Measurements from ENCODE around the gene SIX4. TPM values are rescaled to one million over a fixed set of nuclear protein-coding genes. Genes with fewer than 3 reads are reported as not detected.

The SIX4 gene
- total RNA-seq, 6 experiments from 2014 or later, result 0.04 to 0.43 (median 0.23) TPM; not detected in 1

DNA sequence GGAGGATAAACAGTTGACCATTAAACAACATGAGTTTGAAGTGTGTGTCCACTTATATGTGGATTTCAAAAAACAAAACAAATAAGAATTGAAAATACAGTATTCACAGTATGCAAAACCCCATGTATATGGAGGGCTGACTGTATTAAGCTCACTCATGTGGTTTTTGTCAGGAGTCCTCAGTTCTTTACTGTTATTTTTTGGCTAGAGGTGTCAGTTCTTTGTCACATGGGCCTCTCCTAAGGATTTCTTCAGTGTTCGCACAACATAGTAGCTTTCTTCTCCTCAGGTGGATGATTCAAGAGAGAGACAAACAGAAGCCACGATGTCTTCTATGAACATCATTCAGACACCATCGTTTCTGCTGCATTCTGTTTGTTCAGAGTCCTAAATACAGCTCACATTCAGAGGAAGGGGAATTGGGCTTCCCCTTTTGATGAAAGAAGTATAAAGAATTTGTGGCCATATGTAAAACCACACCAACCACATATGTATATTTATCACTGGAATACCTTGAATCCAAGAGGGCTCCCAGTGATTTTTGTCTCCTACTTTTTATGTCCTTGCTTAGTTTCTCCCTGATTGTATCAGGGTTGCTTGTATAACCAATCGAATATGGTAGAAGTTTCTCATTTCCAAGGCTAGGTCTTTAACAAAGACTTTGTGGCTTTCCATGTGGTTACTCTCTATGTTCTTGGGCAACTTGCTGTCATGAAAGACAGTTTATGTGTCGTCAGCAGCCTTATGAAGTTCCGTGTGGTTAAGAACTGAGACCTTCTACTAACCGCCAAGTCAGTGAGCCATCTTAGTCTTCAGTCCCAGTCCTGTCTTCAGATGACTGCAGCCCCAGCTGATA, 29.3 kb upstream of the SIX4 start:
- no peak for DNase-seq
- no peaks in the 10 kb centered on the region for H3K9me3 ChIP-seq
- intact Hi-C loops (cut with DNase I), result no loop called here
- H3K36me3 ChIP-seq, result no peaks in the 10 kb centered on the region
- H3K27me3 ChIP-seq, result no peaks in the 10 kb centered on the region
- no peak overlapping the region for H3K4me3 ChIP-seq
- no peaks in the 10 kb centered on the region for H3K4me1 ChIP-seq
- 52% methylated on average over 6 of the region's 7 CpGs for WGBS (ENCODE audit: insufficient coverage, low coverage, low lambda C conversion rate, missing lambda C conversion rate)
- no peak overlapping the region for H3K27ac ChIP-seq
- no peak for TF ChIP-seq POLR2A (IDR thresholded peaks at IDR 0.05)
- TF ChIP-seq, protein P1, sequence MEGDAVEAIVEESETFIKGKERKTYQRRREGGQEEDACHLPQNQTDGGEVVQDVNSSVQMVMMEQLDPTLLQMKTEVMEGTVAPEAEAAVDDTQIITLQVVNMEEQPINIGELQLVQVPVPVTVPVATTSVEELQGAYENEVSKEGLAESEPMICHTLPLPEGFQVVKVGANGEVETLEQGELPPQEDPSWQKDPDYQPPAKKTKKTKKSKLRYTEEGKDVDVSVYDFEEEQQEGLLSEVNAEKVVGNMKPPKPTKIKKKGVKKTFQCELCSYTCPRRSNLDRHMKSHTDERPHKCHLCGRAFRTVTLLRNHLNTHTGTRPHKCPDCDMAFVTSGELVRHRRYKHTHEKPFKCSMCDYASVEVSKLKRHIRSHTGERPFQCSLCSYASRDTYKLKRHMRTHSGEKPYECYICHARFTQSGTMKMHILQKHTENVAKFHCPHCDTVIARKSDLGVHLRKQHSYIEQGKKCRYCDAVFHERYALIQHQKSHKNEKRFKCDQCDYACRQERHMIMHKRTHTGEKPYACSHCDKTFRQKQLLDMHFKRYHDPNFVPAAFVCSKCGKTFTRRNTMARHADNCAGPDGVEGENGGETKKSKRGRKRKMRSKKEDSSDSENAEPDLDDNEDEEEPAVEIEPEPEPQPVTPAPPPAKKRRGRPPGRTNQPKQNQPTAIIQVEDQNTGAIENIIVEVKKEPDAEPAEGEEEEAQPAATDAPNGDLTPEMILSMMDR (IDR thresholded peaks at IDR 0.05), result no peak
- peak in 3 of 4 donors; percentile 27 to 50 (median 43) for ATAC-seq

DNA sequence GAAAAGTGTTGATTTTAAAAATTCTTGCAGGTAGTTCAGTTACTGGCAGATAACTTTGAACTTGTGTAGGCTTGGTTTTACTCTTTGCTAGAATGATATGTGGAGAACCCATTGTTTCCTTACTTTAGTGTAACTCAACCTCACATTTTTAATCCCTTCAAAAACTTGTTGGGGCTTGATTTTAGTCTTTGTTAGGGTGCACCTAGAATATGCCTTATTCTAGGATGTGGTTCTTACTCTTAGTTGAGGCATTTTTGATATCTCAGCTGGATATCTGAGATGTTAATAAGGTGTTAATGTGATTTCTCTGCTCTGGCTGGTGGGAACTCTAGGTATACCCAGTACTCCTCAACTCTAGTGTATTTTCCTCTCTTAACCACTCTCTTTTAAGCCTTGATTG, 20.4 kb upstream of the SIX4 start:
- TF ChIP-seq, protein P1 (IDR thresholded peaks at IDR 0.05), result no peak
- no peak for TF ChIP-seq POLR2A (IDR thresholded peaks at IDR 0.05)
- Histone ChIP-seq H3K4me3 (no peak overlapping the region), H3K9me3 (no peaks in the 10 kb centered on the region), H3K4me1 (no peaks in the 10 kb centered on the region), H3K27me3 (no peaks in the 10 kb centered on the region), H3K27ac (no peak overlapping the region), H3K36me3 (no peaks in the 10 kb centered on the region)
- intact Hi-C loops (cut with DNase I), result no loop called here
- ATAC-seq (no peak), DNase-seq (no peak)

DNA sequence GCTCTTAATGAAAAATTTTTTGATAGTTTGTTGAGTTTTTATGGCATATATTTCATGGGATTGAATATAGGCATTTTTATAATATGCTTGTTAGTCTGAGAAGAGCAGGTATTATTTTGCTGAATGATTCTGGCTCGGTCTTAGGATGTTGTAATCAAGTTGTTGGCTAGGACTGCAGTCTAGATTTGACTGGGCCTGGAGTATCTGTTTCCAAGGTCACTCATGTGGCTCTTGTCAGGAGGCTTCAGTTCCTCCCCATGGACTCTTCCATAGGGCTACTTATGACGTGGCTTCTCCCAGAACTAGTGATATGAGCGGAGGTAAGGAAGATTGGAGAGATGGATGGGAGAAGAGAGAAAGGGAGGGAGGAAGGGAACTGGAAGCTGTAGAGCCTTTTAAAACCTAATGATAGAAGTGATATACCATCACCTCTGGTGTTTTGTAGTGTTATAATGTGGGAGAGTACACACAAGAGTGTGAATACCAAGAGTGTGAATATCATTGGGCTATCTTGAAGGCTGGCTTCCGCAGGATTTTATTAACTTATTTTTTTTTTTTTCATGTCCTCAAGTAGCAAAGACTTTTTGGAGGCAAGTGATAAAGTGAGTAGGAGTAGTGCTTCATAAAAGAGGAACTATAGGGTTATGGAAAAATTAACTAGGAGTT, 14.8 kb upstream of the SIX4 start:
- H3K4me1 ChIP-seq, result peaks cover 0 to 22% (median 5%) of the 10 kb centered on the region in 4 donors
- intact Hi-C loops (cut with DNase I), result no loop called here
- H3K36me3 ChIP-seq, result no peaks in the 10 kb centered on the region
- H3K27ac ChIP-seq, result no peak overlapping the region
- no peaks in the 10 kb centered on the region for H3K9me3 ChIP-seq
- H3K4me3 ChIP-seq, result no peak overlapping the region
- 82% methylated on average over 4 of the region's 4 CpGs for WGBS (ENCODE audit: insufficient coverage, low coverage, low lambda C conversion rate, missing lambda C conversion rate)
- DNase-seq (no peak), ATAC-seq (peak; percentile 18 to 65 (median 39))
- TF ChIP-seq, protein P1 (IDR thresholded peaks at IDR 0.05), result no peak
- no peak for TF ChIP-seq POLR2A (IDR thresholded peaks at IDR 0.05)
- H3K27me3 ChIP-seq, result no peaks in the 10 kb centered on the region

DNA sequence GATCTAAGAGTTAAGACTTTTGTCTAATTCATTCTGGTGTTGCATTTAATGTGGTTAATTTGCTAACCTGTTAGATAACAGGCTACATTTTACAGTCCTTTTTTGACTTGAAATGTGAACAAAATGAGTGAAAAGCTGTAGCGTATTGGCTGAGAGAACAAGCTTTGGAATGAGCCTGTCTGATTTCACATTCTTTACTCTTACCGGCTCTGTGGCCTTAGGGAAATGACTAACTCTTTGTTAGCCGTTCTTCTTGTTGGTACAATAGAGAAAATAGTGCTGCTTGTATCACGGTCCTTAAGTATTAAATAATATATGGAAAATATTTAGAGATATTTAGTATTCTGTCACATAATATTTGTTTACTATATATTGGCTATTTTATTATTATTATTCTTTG, 12.3 kb upstream of the SIX4 start:
- DNase-seq (no peak), ATAC-seq (no peak)
- Histone ChIP-seq H3K36me3 (no peaks in the 10 kb centered on the region), H3K27ac (no peak overlapping the region), H3K9me3 (no peaks in the 10 kb centered on the region), H3K27me3 (no peaks in the 10 kb centered on the region), H3K4me1 (peaks cover 0 to 22% (median 5%) of the 10 kb centered on the region in 4 donors), H3K4me3 (no peak overlapping the region)
- intact Hi-C loops (cut with DNase I), result no loop called here
- TF ChIP-seq, protein P1 (IDR thresholded peaks at IDR 0.05), result no peak
- TF ChIP-seq POLR2A (IDR thresholded peaks at IDR 0.05), result no peak
- 42% methylated on average over 4 of the region's 4 CpGs for WGBS (ENCODE audit: insufficient coverage, low coverage, low lambda C conversion rate, missing lambda C conversion rate)
